Stimulated activated CD8-positive, alpha-beta memory T cell treated with anti-CD3 and anti-CD28 coated beads, Interleukin-15, amount 100 ng/mL, for 1 hour (primary cell): ENCODE measurements around the gene ADK.

ENCODE experiments used
- DNase-seq: peaks from one replicate; pipeline ENCODE4 v3.0.0-alpha.2; 2020; ENCODE audit warnings: low read depth

ADK gene

DNA sequence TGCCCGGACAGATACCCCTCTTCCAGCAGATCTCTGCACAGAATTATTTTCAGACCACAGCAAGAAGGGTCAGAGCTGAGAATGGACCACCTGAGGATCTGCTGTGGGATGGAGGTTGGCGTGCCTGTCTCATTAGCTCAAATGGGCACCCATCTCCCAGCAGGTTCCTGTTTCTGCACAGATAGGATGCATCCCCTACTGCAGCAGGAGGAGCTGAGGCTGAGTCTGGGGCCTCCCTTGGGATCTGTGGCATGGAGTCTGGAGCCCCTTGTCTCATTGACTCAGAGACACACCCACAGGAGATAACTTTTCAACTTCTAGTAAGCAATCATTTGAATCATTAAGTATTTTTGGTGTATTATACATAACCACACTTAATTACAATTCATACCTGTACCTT is 212.7 kb downstream of the ADK start:
- no peak for DNase-seq

- no peak for DNase-seq
Observed at GRCh38 chr10:74365109-74365508, 214.1 kb downstream of the ADK start.

GRCh38 chr10:74371696-74372095 is 220.7 kb downstream of the ADK start:
- no peak for DNase-seq

- DNase-seq = no peak
Observed at GRCh38 chr10:74373059-74373458, 222.0 kb downstream of the ADK start.

- no peak for DNase-seq
Observed at GRCh38 chr10:74377476-74377875, 226.5 kb downstream of the ADK start.

DNA sequence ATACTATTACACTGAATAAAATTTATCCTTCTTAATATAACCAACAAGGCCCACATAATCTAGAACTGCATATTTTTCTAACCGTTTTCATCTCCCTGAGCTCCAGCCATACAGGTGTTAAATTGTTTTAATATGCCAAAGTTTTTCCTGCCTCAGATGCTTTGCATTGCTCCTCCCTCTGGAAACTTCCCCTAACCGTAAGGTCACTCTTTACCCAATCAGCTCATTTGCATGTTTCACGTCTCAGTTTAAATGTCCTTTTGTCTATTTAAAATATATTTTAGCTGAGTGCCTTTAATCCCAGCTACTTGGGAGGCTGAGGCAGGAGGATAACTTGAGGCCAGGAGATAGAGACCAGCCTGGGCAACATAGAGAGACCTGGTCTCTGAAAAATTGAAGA is 228.5 kb downstream of the ADK start:
- no peak for DNase-seq

DNA sequence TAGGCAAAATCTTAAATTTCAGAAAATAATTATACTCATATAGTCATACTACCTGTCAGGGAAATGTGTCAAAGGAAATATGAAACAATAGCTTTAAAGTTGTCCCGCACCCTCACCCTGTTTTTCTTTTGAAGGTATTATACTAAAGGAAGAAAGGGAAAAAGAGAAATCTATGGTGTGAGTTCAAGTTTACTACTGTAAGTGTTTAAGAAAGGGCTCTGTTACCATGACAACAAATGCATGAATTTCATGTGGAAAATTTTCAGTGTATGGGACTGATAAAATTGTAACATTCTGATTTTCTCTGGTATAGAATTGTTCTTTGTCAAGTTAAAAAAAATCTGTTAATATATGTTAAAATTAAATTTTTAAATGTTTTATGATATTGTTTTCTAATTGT is 229.8 kb downstream of the ADK start:
- DNase-seq = no peak

DNA sequence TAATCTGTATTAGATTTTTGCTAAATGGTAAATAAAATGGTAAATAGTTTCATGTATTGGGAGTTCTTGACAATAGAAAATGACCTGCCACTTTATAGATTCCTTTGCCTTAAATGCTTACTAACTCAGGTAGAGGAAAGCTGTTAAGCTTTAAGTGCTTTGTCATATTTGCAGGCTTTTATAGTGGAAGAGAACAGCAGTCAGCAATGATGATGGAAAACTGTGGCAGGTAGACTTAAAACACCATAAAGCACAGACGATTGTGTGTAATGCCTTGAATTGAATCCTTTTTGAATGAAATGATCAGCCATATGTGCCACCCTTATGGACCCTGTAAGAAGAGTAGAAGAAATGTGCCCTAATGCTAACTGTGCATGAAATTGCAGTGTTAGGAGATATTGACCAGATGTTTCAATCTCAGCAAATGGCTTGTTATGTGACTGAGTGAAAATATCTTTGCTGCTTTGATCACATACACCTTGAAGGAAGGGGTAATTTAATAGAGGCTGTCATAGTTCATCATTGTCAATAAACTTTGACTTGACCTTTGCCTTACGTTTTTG is 230.4 kb downstream of the ADK start:
- no peak for DNase-seq

DNA sequence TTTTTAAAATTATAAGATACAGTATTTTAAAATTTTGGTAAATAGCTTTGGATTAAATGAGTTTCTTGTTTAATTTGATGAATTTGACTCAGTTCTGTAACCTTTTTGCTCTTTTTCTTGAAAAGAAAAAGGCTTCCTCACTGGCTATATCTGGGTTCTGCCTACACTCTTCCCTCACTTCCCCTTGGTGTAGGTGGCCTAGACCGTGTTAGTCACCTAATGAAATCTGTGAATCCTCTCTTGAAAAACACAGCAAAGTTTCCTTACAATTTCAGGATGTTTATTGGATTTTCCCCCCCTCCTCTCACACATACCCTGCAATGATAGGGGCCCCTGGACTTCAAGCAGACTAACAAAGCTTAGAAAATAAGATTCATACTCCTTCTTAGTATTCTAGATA is 231.6 kb downstream of the ADK start:
- no peak for DNase-seq

DNA sequence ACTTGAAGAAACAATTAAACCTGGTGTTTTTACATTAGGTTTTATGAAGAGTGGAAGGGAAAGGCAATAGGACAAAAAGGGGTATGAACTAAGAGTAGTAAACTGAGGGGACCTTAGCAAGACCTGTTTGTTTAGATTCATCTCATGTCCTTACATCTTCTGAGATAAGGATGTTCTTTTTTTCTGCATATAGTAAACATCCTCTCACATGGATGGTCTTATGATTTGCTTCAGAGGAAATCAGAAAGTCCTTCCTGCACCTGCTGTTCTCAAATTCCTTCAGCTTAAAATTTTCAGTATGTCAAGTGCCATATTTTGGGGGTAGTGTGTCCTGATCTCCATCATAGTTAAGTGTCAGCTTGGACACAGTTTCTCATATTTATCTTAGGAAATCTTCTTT is 232.6 kb downstream of the ADK start:
- no peak for DNase-seq

GRCh38 chr10:74384615-74385183 is 233.7 kb downstream of the ADK start:
- DNase-seq = no peak

- no peak for DNase-seq
Observed at GRCh38 chr10:74388801-74389200, 237.8 kb downstream of the ADK start.

- no peak for DNase-seq
Observed at GRCh38 chr10:74391786-74392185, 240.8 kb downstream of the ADK start.

DNA sequence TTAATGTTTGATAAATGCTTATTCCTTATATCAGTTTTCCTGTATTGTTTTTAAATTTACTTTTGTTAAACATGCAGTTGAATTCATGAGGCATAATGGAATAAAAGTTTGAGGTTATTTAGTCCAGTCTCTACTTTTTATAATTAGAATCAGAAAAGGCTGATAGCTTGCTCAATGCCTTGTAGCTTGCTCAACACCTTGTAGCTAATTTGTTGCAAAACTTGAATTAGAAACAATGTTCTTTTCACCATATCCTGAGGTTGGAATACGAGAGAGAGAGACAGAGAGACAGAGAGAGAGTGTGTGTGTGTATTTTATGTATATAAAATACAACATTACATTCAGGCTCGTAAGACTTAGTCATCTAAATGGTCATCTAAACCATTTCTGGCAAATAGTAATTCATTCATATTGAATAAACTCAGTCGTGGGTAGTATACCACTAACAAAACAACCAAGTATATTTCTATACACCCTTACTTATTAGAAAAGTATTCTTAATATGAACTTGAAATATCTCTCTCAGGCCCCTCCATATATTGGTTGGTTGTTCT is 243.5 kb downstream of the ADK start:
- no peak for DNase-seq

- no peak for DNase-seq
Observed at GRCh38 chr10:74400186-74400585, 249.2 kb downstream of the ADK start.

GRCh38 chr10:74406006-74406405 is 255.0 kb downstream of the ADK start:
- DNase-seq = no peak

GRCh38 chr10:74415146-74415839 is 264.3 kb downstream of the ADK start:
- no peak for DNase-seq

DNA sequence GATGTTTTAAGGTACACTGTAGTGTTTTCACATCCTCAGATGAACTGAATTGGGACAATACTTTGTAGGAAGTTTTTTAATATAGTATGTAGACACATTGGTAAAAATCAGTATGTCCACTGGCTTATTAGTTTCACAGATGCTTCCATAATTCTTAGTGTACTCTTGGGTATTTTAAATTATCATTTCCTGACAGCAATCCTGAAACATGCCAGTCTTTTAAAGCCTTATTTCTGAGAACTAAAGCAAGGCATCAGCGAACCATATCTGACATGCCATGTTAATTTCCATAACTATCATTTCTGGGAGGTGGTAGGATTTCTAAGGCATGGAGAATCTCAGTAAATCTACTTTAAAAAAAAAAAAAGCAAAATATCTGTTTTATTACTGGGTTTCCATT is 266.4 kb downstream of the ADK start:
- DNase-seq = no peak

DNA sequence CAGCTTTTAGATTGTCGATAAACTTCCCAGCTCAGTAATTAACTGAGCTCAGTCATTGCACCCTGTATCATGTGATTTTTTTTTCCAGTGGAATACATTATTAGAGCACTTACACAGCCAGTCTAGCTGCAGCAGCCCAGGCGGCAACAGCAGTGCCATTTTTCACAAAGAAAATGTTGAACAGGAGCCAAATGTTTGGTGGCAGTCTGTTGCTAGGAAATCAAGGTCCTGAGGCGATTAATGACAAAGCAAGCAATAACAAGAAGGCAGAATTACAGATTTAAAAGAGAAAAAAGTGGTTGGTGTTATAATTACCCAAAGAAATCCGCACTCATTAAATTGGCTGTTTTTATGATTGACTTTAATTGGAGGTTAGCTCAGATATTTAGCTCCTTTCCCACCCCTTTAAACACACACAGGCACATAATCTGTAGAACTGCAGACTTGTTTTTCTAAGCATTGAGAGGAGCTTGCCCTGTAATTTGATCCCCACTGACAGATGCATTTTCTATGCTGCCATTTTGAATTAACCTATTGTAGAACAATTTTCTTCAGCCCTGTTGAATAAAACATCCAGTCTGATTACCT is 267.4 kb downstream of the ADK start:
- no peak for DNase-seq

DNA sequence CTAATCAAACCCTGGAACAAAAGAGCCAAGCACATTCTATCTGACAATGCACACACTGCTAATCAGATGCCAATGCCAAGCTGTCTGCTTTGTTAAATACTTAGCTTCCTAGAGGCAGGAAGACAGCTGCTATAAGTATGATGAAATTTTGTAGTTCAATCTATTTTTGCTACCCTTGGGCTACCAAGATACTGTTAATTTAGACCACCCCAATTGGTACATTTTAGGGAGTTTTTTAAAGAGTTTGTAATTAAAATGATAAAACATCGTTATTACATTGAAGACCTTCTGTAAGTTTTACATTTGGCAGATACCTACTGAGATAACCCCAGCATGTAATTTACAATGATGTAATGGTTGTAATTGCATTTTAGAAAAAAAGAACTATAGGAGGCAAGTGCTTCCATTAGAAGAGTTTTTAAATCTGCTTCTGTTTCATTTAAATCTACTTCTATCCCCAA is 268.5 kb downstream of the ADK start:
- no peak for DNase-seq

DNA sequence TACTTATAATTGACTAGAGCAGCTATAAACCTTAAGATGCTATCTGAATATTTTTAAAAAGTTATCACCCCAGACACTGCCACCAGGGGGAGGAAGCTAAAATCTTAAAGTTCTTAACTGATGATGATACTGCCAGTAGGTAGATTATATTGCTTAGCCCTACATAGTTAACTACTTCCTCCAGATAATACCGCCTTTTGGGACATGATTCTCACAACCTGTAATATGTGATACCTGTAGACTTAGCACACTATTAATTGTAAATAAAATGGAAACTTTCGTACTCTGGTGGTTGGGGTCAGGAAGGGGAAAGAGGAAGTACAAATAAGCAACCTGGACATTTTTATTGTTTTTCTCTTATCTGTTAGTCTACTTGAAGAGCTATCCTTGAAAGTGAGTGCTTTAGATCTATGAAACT is 268.9 kb downstream of the ADK start:
- DNase-seq = no peak

- DNase-seq = no peak
Observed at GRCh38 chr10:74424565-74424964, 273.5 kb downstream of the ADK start.

DNA sequence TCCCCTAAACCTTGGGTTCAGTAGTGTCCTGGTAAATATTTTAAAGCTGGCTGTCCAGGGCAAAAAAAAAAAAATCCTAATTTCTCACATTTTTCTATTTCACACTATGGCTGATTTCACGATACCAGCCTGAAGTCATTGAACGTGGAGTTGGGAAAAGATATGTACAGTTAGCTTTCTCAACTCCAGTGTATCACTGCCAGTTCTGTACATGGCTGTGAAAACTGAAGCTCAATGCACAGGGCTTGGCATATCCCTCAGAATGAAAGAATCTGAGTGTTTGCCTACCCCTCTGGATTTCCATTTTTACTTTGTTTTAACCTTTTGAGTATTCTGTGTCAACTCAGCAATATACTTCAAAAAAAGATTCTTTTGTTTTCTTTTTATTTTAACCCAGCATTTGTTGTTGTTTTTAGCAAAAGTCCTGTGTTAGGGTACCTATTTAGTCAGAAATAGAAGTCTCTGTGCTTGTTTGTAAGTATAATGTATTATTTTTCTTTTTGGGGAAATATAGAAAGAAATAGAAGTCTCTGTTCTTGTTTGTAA is 274.5 kb downstream of the ADK start:
- DNase-seq = no peak
